ENCODE measurements around the gene KLK12. TPM values are rescaled to one million over a fixed set of nuclear protein-coding genes. Genes with fewer than 3 reads are reported as not detected.

KLK12 gene
- total and polyA plus RNA-seq, 9 of the 15 experiments (the other 6 are each of a cell fraction or from before 2014, with no cell fraction given), result not detected

- DNase-seq (ENCODE audit: extremely low read depth in 1 of 4, low spot score in 3 of 4) (no peak), FAIRE-seq (no peak), ATAC-seq (no peak)
- H2AFZ ChIP-seq (ENCODE audit: low read depth, low read length), result no peak overlapping the region
- H3K36me3 ChIP-seq (ENCODE audit: control insufficient read depth, insufficient read depth, low read length), result no peaks in the 10 kb centered on the region
- 2% methylated on average over 6 of the region's 6 CpGs for WGBS (ENCODE audit: insufficient coverage, low coverage, missing lambda C conversion rate)
- no TSS peak for BruUV-seq (replicated peaks)
- no peak overlapping the region for H3K4me3 ChIP-seq
- POLR2A ChIA-PET, result interaction anchor here (0.6 kb wide), 1 partner anchor 273 kb away, joined by 3 read pairs; no protein-coding TSS in a partner anchor
- H3K9me1 ChIP-seq (ENCODE audit: control insufficient read depth, insufficient read depth, low read length), result no peaks in the 10 kb centered on the region
- H3K9me3 ChIP-seq (replicated peaks; ENCODE audit: control insufficient read depth, insufficient read depth, low read depth, low read length), result no peaks in the 10 kb centered on the region; the same call in 1 of the 2 replicates
- no peak for TF ChIP-seq ARNT (IDR thresholded peaks at IDR 0.05)
- no peak for TF ChIP-seq HOXB6 (CRISPR knock-in tag; IDR thresholded peaks at IDR 0.05; ENCODE audit: borderline replicate concordance)
- TF ChIP-seq CBX2 (IDR thresholded peaks at IDR 0.05; ENCODE audit: insufficient read depth, low read length, poor library complexity, severe bottlenecking), result no peak
- no peak for TF ChIP-seq NUFIP1 (IDR thresholded peaks at IDR 0.05; ENCODE audit: partially characterized antibody)
- TF ChIP-seq THRA (IDR thresholded peaks at IDR 0.05), result no peak
- no peak for TF ChIP-seq ZNF707 (CRISPR knock-in tag; conservative IDR thresholded peaks at IDR 0.05)
- no peak for TF ChIP-seq RBM14 (IDR thresholded peaks at IDR 0.05; ENCODE audit: borderline replicate concordance, insufficient read depth, low read depth, low read length)
- no peak for TF ChIP-seq FIP1L1 (IDR thresholded peaks at IDR 0.05; ENCODE audit: low read depth, low read length, poor library complexity, severe bottlenecking)
- TF ChIP-seq RCOR1 (IDR thresholded peaks at IDR 0.05; ENCODE audit: borderline replicate concordance in 1 of 2, low read depth in 2 of 2, low read length in 2 of 2), result no peak
- TF ChIP-seq ZSCAN29 (IDR thresholded peaks at IDR 0.05), result no peak
- no peak for TF ChIP-seq ZNF75A (CRISPR knock-in tag; IDR thresholded peaks at IDR 0.05)
- peaks cover 9 to 58% of the 10 kb centered on the region in 2 experiments; a peak in 4 of 5 replicates for H3K27me3 ChIP-seq (ENCODE audit: control insufficient read depth in 2 of 2, insufficient read depth in 2 of 2, low read length in 2 of 2)
- H3K4me2 ChIP-seq (ENCODE audit: insufficient read depth, low read length), result no peak overlapping the region
- in situ Hi-C loops (cut with MboI), result no loop called here
- no peak overlapping the region for H3K27ac ChIP-seq (ENCODE audit: extremely low read depth, low read depth, low read length)
- intact Hi-C loops (cut with micrococcal nuclease), result no loop called here
- H4K20me1 ChIP-seq (replicated peaks; ENCODE audit: control insufficient read depth, insufficient read depth, low read length), result no peaks in the 10 kb centered on the region
- no peak overlapping the region for H3K9ac ChIP-seq (ENCODE audit: insufficient read depth in 1 of 2, low read depth in 2 of 2, low read length in 2 of 2)
- peaks cover 0 to 7% of the 10 kb centered on the region in 2 experiments; a peak in 2 of 5 replicates for H3K4me1 ChIP-seq (replicated peaks in 1 of 2; ENCODE audit: control insufficient read depth in 2 of 2, insufficient read depth in 2 of 2, low read length in 2 of 2)
- no peaks in the 10 kb centered on the region for H3K79me2 ChIP-seq (ENCODE audit: control insufficient read depth, insufficient read depth, low read length)
- CTCF ChIA-PET (ENCODE audit: low intra/inter-chr PET ratio), result interaction anchor here (0.6 kb wide), 1 partner anchor 726 kb away, joined by 3 read pairs; no protein-coding TSS in a partner anchor
Observed at GRCh38 chr19:51078731-51079130, 43.9 kb upstream of the KLK12 start.

Measured in K562 (cell line).